Common myeloid progenitor, CD34-positive (primary cell): ENCODE measurements around the gene QSOX1.

Source experiments
- CTCF ChIA-PET: fragments of 350-600 bp; sonication (Branson Sonifier 250); formaldehyde crosslinking; loops from one replicate; lab custom pipeline; 2021; ENCODE audit warnings: antibody characterized with exemption; lab: Charles Lee
- POLR2A ChIA-PET: fragments of 350-600 bp; sonication (Branson Sonifier 250); formaldehyde crosslinking; loops from one replicate; lab custom pipeline; 2021; ENCODE audit warnings: antibody characterized with exemption; lab: Charles Lee
- DNase-seq, 3 donors: peaks; one replicate each; pipeline versions ENCODE4 v3.0.0 to v3.0.0-alpha.2; 2013
- H3K27ac ChIP-seq, 2 experiments: 1 replicate in 1 of 2; 2 replicates in 1 of 2; pipeline ENCODE4 v1.7.0; 2013; ENCODE audit warnings: inconsistent platforms in 2 of 2, low read length in 2 of 2, mild to moderate bottlenecking in 2 of 2, low read depth in 1 of 2, moderate library complexity in 1 of 2; ENCODE audit not compliant: severe bottlenecking in 2 of 2, insufficient read depth in 1 of 2, poor library complexity in 1 of 2
- H3K27me3 ChIP-seq, 5 experiments: replicated peaks in 2 of 5; 1 replicate in 3 of 5; 2 replicates in 2 of 5; pipeline versions ENCODE4 v1.6.1 to v1.7.0; 2013; ENCODE audit warnings: low read length in 4 of 5, mild to moderate bottlenecking in 2 of 5, moderate library complexity in 2 of 5, inconsistent platforms in 1 of 5; ENCODE audit not compliant: insufficient read depth in 5 of 5, control insufficient read depth in 4 of 5
- H3K36me3 ChIP-seq, 4 experiments: 1 replicate in 2 of 4; 2 replicates in 2 of 4; pipeline versions ENCODE4 v1.6.1 to v1.7.0; 2013; ENCODE audit warnings: low read length in 3 of 4, control low read depth in 1 of 4, mild to moderate bottlenecking in 1 of 4; ENCODE audit not compliant: control insufficient read depth in 4 of 4, insufficient read depth in 4 of 4
- H3K4me1 ChIP-seq, 4 experiments: 1 replicate in 3 of 4; 2 replicates in 1 of 4; pipeline versions ENCODE4 v1.6.1 to v1.7.1; 2013; ENCODE audit warnings: low read length in 3 of 4, mild to moderate bottlenecking in 3 of 4, control low read depth in 1 of 4, inconsistent platforms in 1 of 4, moderate library complexity in 1 of 4; ENCODE audit not compliant: control insufficient read depth in 4 of 4, insufficient read depth in 4 of 4; ENCODE audit errors: control extremely low read depth in 1 of 4
- H3K4me3 ChIP-seq, 7 experiments: 1 replicate in 4 of 7; 2 replicates in 3 of 7; pipeline versions ENCODE4 v1.5.1 to v1.7.0; 2013; ENCODE audit warnings: mild to moderate bottlenecking in 7 of 7, low read length in 6 of 7, moderate library complexity in 6 of 7, inconsistent platforms in 2 of 7, low read depth in 2 of 7, control low read depth in 1 of 7; ENCODE audit not compliant: insufficient read depth in 4 of 7, control insufficient read depth in 1 of 7; ENCODE audit errors: extremely low read depth in 1 of 7
- H3K9me3 ChIP-seq, 5 experiments: 1 replicate in 4 of 5; 2 replicates in 1 of 5; pipeline versions ENCODE4 v1.6.1 to v1.7.1; 2013; ENCODE audit warnings: low read length in 4 of 5, mild to moderate bottlenecking in 2 of 5, inconsistent platforms in 1 of 5, low read depth in 1 of 5, moderate library complexity in 1 of 5; ENCODE audit not compliant: control insufficient read depth in 4 of 5, insufficient read depth in 2 of 5; ENCODE audit errors: control extremely low read depth in 1 of 5
- WGBS: methylation state at CpG from one replicate; pipeline ENCODE4 v1.1.5; 2013; ENCODE audit not compliant: insufficient coverage; 5-methylcytosine and 5-hydroxymethylcytosine counted together

QSOX1 gene

GRCh38 chr1:180136331-180136967 lies 18.2 kb upstream of the QSOX1 start:
- POLR2A ChIA-PET = no interaction called here
- no peak for DNase-seq
- CTCF ChIA-PET = interaction anchor here (1.5 kb wide), 1 partner anchor 9 kb away, joined by 4 read pairs; no protein-coding TSS in a partner anchor
- H3K27ac ChIP-seq = no peak overlapping the region
- H3K36me3 ChIP-seq = no peaks in the 10 kb centered on the region
- H3K9me3 ChIP-seq = peaks cover 0 to 12% (median 5%) of the 10 kb centered on the region in 5 experiments
- H3K4me3 ChIP-seq = no peak overlapping the region
- WGBS = 100% methylated on average over 2 of the region's 4 CpGs
- H3K4me1 ChIP-seq = no peaks in the 10 kb centered on the region
- H3K27me3 ChIP-seq = no peaks in the 10 kb centered on the region

GRCh38 chr1:180136968-180137356 lies 17.7 kb upstream of the QSOX1 start:
- Histone ChIP-seq H3K9me3 (peaks cover 0 to 11% (median 5%) of the 10 kb centered on the region in 5 experiments), H3K27me3 (no peaks in the 10 kb centered on the region), H3K4me1 (no peaks in the 10 kb centered on the region), H3K27ac (no peak overlapping the region), H3K4me3 (no peak overlapping the region), H3K36me3 (no peaks in the 10 kb centered on the region)
- CTCF ChIA-PET = interaction anchor here (1.5 kb wide), 1 partner anchor 8 kb away, joined by 4 read pairs; no protein-coding TSS in a partner anchor
- POLR2A ChIA-PET = no interaction called here
- DNase-seq = no peak

GRCh38 chr1:180137776-180138175 lies 16.9 kb upstream of the QSOX1 start:
- H3K4me3 ChIP-seq = no peak overlapping the region
- DNase-seq = no peak
- no peaks in the 10 kb centered on the region for H3K4me1 ChIP-seq
- no peak overlapping the region for H3K27ac ChIP-seq
- peaks cover 0 to 11% (median 5%) of the 10 kb centered on the region in 5 experiments for H3K9me3 ChIP-seq
- POLR2A ChIA-PET = no interaction called here
- H3K36me3 ChIP-seq = no peaks in the 10 kb centered on the region
- CTCF ChIA-PET = no interaction called here
- H3K27me3 ChIP-seq = no peaks in the 10 kb centered on the region
- whole genome bisulfite sequencing = no CpG with 5 or more reads among the region's 2 CpGs

- Histone ChIP-seq H3K27me3 (no peaks in the 10 kb centered on the region), H3K36me3 (no peaks in the 10 kb centered on the region), H3K9me3 (peaks cover 0 to 5% (median under 1%) of the 10 kb centered on the region in 5 experiments), H3K27ac (no peak overlapping the region), H3K4me3 (no peak overlapping the region), H3K4me1 (peaks cover 0 to 5% (median 0%) of the 10 kb centered on the region in 4 experiments)
- 83% methylated on average over 5 of the region's 6 CpGs for WGBS
- POLR2A ChIA-PET = no interaction called here
- DNase-seq = no peak
- CTCF ChIA-PET = no interaction called here
Observed at GRCh38 chr1:180141381-180141934, 13.2 kb upstream of the QSOX1 start.

- Histone ChIP-seq H3K36me3 (no peaks in the 10 kb centered on the region), H3K9me3 (no peaks in the 10 kb centered on the region), H3K4me1 (peaks cover 0 to 5% (median 0%) of the 10 kb centered on the region in 4 experiments), H3K27me3 (no peaks in the 10 kb centered on the region), H3K4me3 (no peak overlapping the region), H3K27ac (no peak overlapping the region)
- no peak for DNase-seq
- CTCF ChIA-PET = no interaction called here
- POLR2A ChIA-PET = no interaction called here
- 100% methylated on average over 2 of the region's 3 CpGs for WGBS
Observed at GRCh38 chr1:180143359-180143758, 11.3 kb upstream of the QSOX1 start.

GRCh38 chr1:180144659-180145357 lies 9.9 kb upstream of the QSOX1 start:
- no peak for DNase-seq
- POLR2A ChIA-PET = interaction anchor here (1.2 kb wide), 1 partner anchor 17 kb away, joined by 5 read pairs; no protein-coding TSS in a partner anchor
- CTCF ChIA-PET = interaction anchor here (0.6 to 1.5 kb wide), 3 partner anchors 9 to 82 kb away, joined by 3 to 4 read pairs (median 4); no protein-coding TSS in a partner anchor
- Histone ChIP-seq H3K4me1 (peaks cover 0 to 5% (median 0%) of the 10 kb centered on the region in 4 experiments), H3K4me3 (no peak overlapping the region), H3K27ac (no peak overlapping the region), H3K9me3 (no peaks in the 10 kb centered on the region), H3K36me3 (no peaks in the 10 kb centered on the region), H3K27me3 (no peaks in the 10 kb centered on the region)
- WGBS = 77% methylated on average over 6 of the region's 6 CpGs

GRCh38 chr1:180145446-180145845 lies 9.2 kb upstream of the QSOX1 start:
- ChIA-PET POLR2A (interaction anchor here (1.2 kb wide), 1 partner anchor 18 kb away, joined by 5 read pairs; no protein-coding TSS in a partner anchor), CTCF (interaction anchor here (0.6 to 1.5 kb wide), 3 partner anchors 9 to 83 kb away, joined by 3 to 4 read pairs (median 4); no protein-coding TSS in a partner anchor)
- WGBS = no CpG with 5 or more reads among the region's 3 CpGs
- DNase-seq = no peak
- Histone ChIP-seq H3K9me3 (no peaks in the 10 kb centered on the region), H3K27me3 (no peaks in the 10 kb centered on the region), H3K4me3 (no peak overlapping the region), H3K4me1 (peaks cover 0 to 7% (median 0%) of the 10 kb centered on the region in 4 experiments), H3K27ac (no peak overlapping the region), H3K36me3 (no peaks in the 10 kb centered on the region)
